H9 (cell line): ENCODE results near the gene ARHGAP8. TPM values are rescaled to one million over a fixed set of nuclear protein-coding genes. Genes with fewer than 3 reads are reported as not detected.
A peak's percentile ranks its signal among the peaks of the same experiment; 100 is the strongest.

Experiments
- DNase-seq: peaks from one replicate; pipeline ENCODE4 v3.0.0-alpha.2; 2017
- H2AFZ ChIP-seq: one replicate; pipeline ENCODE4 v1.6.1; 2013; ENCODE audit warnings: mild to moderate bottlenecking, low read length, control low read depth, moderate library complexity
- H2AK5ac ChIP-seq: 2 replicates; pipeline ENCODE4 v1.6.1; 2013; ENCODE audit warnings: low read length, control low read depth, mixed read lengths; ENCODE audit not compliant: insufficient read length
- H2BK120ac ChIP-seq: one replicate; pipeline ENCODE4 v1.6.1; 2013; ENCODE audit warnings: low read depth, mild to moderate bottlenecking, low read length, control low read depth, inconsistent platforms; ENCODE audit not compliant: poor library complexity, severe bottlenecking
- H2BK12ac ChIP-seq: 2 replicates; pipeline ENCODE4 v1.6.1; 2013; ENCODE audit warnings: low read length, control low read depth, mixed read lengths, low read depth; ENCODE audit not compliant: insufficient read length
- H2BK15ac ChIP-seq: 2 replicates; pipeline ENCODE4 v1.6.1; 2013; ENCODE audit warnings: low read depth, low read length, control low read depth
- H2BK20ac ChIP-seq: one replicate; pipeline ENCODE4 v1.6.1; 2013; ENCODE audit warnings: low read depth, mild to moderate bottlenecking, low read length, control low read depth, inconsistent platforms; ENCODE audit not compliant: poor library complexity, severe bottlenecking
- H2BK5ac ChIP-seq: 2 replicates; pipeline ENCODE4 v1.6.1; 2013; ENCODE audit warnings: low read length, control low read depth, mixed read lengths; ENCODE audit not compliant: insufficient read length
- H3K14ac ChIP-seq: 2 replicates; pipeline ENCODE4 v1.6.1; 2013; ENCODE audit warnings: low read length, control low read depth; ENCODE audit not compliant: insufficient read depth
- H3K18ac ChIP-seq: 2 replicates; pipeline ENCODE4 v1.6.1; 2013; ENCODE audit warnings: low read depth, mild to moderate bottlenecking, mixed read lengths, low read length, control low read depth; ENCODE audit not compliant: insufficient read length
- H3K23ac ChIP-seq: 2 replicates; pipeline ENCODE4 v1.6.1; 2013; ENCODE audit warnings: low read length, control low read depth, mixed read lengths, low read depth; ENCODE audit not compliant: insufficient read length
- H3K23me2 ChIP-seq: 2 replicates; pipeline ENCODE4 v1.6.1; 2013; ENCODE audit warnings: low read depth, mild to moderate bottlenecking, mixed read lengths, low read length, control low read depth; ENCODE audit not compliant: insufficient read length, poor library complexity, severe bottlenecking
- H3K27ac ChIP-seq: 2 replicates; pipeline ENCODE4 v1.5.1; 2013; ENCODE audit warnings: low read length, control low read depth, mixed read lengths, low read depth; ENCODE audit not compliant: insufficient read length
- H3K27me3 ChIP-seq: 2 replicates; pipeline ENCODE4 v1.6.1; 2013; ENCODE audit warnings: low read length, control low read depth, inconsistent platforms; ENCODE audit not compliant: insufficient read depth
- H3K4ac ChIP-seq: 2 replicates; pipeline ENCODE4 v1.6.1; 2013; ENCODE audit warnings: low read depth, mild to moderate bottlenecking, control low read depth, inconsistent platforms, low read length, moderate library complexity
- H3K4me1 ChIP-seq: 2 replicates; pipeline ENCODE4 v1.6.1; 2013; ENCODE audit warnings: low read length, control low read depth, inconsistent platforms; ENCODE audit not compliant: insufficient read depth
- H3K4me2 ChIP-seq: 2 replicates; pipeline ENCODE4 v1.6.1; 2013; ENCODE audit warnings: low read length, control low read depth, mixed read lengths; ENCODE audit not compliant: insufficient read length, insufficient read depth
- H3K56ac ChIP-seq: 2 replicates; pipeline ENCODE4 v1.6.1; 2013; ENCODE audit warnings: low read depth, mild to moderate bottlenecking, mixed read lengths, low read length, control low read depth; ENCODE audit not compliant: insufficient read length
- H3K79me1 ChIP-seq: 2 replicates; pipeline ENCODE4 v1.6.1; 2013; ENCODE audit warnings: low read depth, mild to moderate bottlenecking, moderate library complexity, low read length, control low read depth, inconsistent platforms; ENCODE audit not compliant: insufficient read depth, poor library complexity, severe bottlenecking
- H3K79me2 ChIP-seq: 2 replicates; pipeline ENCODE4 v1.6.1; 2013; ENCODE audit warnings: low read length, control low read depth, inconsistent platforms; ENCODE audit not compliant: insufficient read depth
- H3K9ac ChIP-seq: 2 replicates; pipeline ENCODE4 v1.6.1; 2013; ENCODE audit warnings: low read length, control low read depth, mixed read lengths; ENCODE audit not compliant: insufficient read length; ENCODE audit errors: extremely low read depth
- H3K9me3 ChIP-seq: one replicate; pipeline ENCODE4 v1.6.1; 2013; ENCODE audit warnings: low read depth, low read length, inconsistent platforms; ENCODE audit not compliant: control insufficient read depth
- H3T11ph ChIP-seq: one replicate; pipeline ENCODE4 v1.6.1; 2013; ENCODE audit warnings: mild to moderate bottlenecking, low read length, control low read depth, inconsistent platforms
- H4K20me1 ChIP-seq: one replicate; pipeline ENCODE4 v1.6.1; 2013; ENCODE audit not compliant: control insufficient read depth, insufficient read length, insufficient read depth
- H4K5ac ChIP-seq: 2 replicates; pipeline ENCODE4 v1.6.1; 2013; ENCODE audit warnings: low read depth, mild to moderate bottlenecking, mixed read lengths, low read length, control low read depth; ENCODE audit not compliant: insufficient read length
- H4K8ac ChIP-seq: replicated peaks from 2 replicates; pipeline ENCODE4 v1.6.1; 2013; ENCODE audit warnings: low read length, control low read depth, mixed read lengths, low read depth; ENCODE audit not compliant: insufficient read length
- H4K91ac ChIP-seq: 2 replicates; pipeline ENCODE4 v1.6.1; 2013; ENCODE audit warnings: low read depth, mild to moderate bottlenecking, moderate library complexity, mixed read lengths, low read length, control low read depth; ENCODE audit not compliant: insufficient read length
- H3K27ac Mint-ChIP-seq, 3 experiments: 2 replicates in 2 of 3; 3 replicates in 1 of 3; pipeline ENCODE4 v1.8.0; 2020 to 2021; ENCODE audit warnings: mixed read lengths in 3 of 3, mild to moderate bottlenecking in 1 of 3, moderate library complexity in 1 of 3
- H3K27me3 Mint-ChIP-seq: 2 replicates; pipeline ENCODE4 v1.8.0; 2021; ENCODE audit warnings: low read depth, mild to moderate bottlenecking, moderate library complexity, mixed read lengths
- H3K36me3 Mint-ChIP-seq, 3 experiments: 2 replicates in 2 of 3; 3 replicates in 1 of 3; pipeline ENCODE4 v1.8.0; 2020 to 2021; ENCODE audit warnings: low read depth in 3 of 3, mixed read lengths in 3 of 3; ENCODE audit not compliant: insufficient read depth in 1 of 3
- H3K4me1 Mint-ChIP-seq, 2 experiments: 2 replicates each; pipeline ENCODE4 v1.8.0; 2020; ENCODE audit warnings: mixed read lengths in 2 of 2
- H3K4me3 Mint-ChIP-seq, 2 experiments: 2 replicates in 1 of 2; 3 replicates in 1 of 2; pipeline ENCODE4 v1.8.0; 2020 to 2021; ENCODE audit warnings: mild to moderate bottlenecking in 2 of 2, mixed read lengths in 2 of 2, moderate library complexity in 1 of 2
- H3K9me3 Mint-ChIP-seq, 2 experiments: 2 replicates in 1 of 2; 3 replicates in 1 of 2; pipeline ENCODE4 v1.8.0; 2020; ENCODE audit warnings: mild to moderate bottlenecking in 2 of 2, mixed read lengths in 2 of 2, moderate library complexity in 1 of 2
- WGBS: extraction: QIAGEN DNeasy Blood & Tissue Kit; methylation state at CpG from one replicate; pipeline ENCODE4 v1.1.7; 2013; ENCODE audit warnings: missing lambda C conversion rate, low lambda C conversion rate, mixed read lengths; ENCODE audit not compliant: insufficient read length; ENCODE audit errors: extremely low coverage; 5-methylcytosine and 5-hydroxymethylcytosine counted together
- total RNA-seq: library from RNA; stranded (reverse); gene quantifications from 2 replicates; pipeline ENCODE4 v1.2.1, GENCODE V29; 2021
- TF ChIP-seq, protein P1 (sequence below): fragments of 200-600 bp; sonication (generic); conservative IDR thresholded peaks from 3 replicates; pipeline ENCODE4 v1.8.0; 2021; ENCODE audit warnings: antibody characterized with exemption, mild to moderate bottlenecking

Gene ARHGAP8
- total RNA-seq, 1 experiment from 2014 or later = 35.4 TPM

DNA sequence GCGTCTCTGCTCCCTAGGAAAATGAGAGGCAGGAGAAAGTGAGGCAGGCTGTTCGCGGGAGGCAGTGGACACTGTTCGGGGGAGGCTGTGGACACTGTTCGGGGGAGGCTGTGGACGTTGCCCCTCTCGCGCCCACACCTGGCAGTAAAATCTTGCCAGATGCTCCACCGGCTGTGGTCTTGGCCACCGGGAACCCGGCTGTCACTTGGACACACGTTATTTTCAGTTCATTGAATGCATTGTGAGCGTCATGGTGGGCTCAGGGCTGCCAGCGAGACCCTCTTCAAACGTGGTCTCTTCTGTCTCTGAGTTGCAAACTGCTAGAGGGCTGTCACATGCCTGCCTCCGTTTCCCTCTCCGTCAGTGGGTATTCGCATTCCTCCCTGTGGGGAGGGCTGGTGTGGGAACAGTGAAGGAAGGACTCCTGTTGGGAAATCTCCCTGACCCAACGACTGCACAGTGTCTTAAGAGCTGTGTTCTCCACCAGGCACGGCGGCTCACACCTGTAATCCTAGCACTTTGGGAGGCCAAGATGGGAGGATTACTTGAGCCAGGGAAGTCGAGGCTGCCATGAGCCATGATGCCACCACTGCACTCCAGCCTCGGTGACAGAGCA is 49.0 kb upstream of the ARHGAP8 start:
- no peak overlapping the region for H3K56ac ChIP-seq
- H3K79me1 ChIP-seq = no peaks in the 10 kb centered on the region
- H3K4ac ChIP-seq = no peak overlapping the region
- no peak overlapping the region for H2BK20ac ChIP-seq
- H2BK5ac ChIP-seq = no peak overlapping the region
- no peak overlapping the region for H4K8ac ChIP-seq
- H2BK120ac ChIP-seq = no peak overlapping the region
- Mint-ChIP-seq H3K27me3 (peaks cover 60% of the 10 kb centered on the region), H3K4me1 (peaks cover 22 to 39% of the 10 kb centered on the region in 2 experiments), H3K36me3 (peaks cover 0 to 4% (median 3%) of the 10 kb centered on the region in 3 experiments; a peak in 2 of 7 replicates), H3K4me3 (peak overlapping the region; percentile 66 to 81), H3K9me3 (no peaks in the 10 kb centered on the region), H3K27ac (no peak overlapping the region)
- peaks cover 3% of the 10 kb centered on the region for H3K23me2 ChIP-seq
- H2BK12ac ChIP-seq = no peak overlapping the region
- TF ChIP-seq, protein P1, sequence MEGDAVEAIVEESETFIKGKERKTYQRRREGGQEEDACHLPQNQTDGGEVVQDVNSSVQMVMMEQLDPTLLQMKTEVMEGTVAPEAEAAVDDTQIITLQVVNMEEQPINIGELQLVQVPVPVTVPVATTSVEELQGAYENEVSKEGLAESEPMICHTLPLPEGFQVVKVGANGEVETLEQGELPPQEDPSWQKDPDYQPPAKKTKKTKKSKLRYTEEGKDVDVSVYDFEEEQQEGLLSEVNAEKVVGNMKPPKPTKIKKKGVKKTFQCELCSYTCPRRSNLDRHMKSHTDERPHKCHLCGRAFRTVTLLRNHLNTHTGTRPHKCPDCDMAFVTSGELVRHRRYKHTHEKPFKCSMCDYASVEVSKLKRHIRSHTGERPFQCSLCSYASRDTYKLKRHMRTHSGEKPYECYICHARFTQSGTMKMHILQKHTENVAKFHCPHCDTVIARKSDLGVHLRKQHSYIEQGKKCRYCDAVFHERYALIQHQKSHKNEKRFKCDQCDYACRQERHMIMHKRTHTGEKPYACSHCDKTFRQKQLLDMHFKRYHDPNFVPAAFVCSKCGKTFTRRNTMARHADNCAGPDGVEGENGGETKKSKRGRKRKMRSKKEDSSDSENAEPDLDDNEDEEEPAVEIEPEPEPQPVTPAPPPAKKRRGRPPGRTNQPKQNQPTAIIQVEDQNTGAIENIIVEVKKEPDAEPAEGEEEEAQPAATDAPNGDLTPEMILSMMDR = no peak
- no peaks in the 10 kb centered on the region for H3K9me3 ChIP-seq
- no peak overlapping the region for H4K91ac ChIP-seq
- no peak for DNase-seq
- H3K9ac ChIP-seq = no peak overlapping the region
- H2BK15ac ChIP-seq = no peak overlapping the region
- H3K14ac ChIP-seq = no peak overlapping the region
- no peak overlapping the region for H3K23ac ChIP-seq
- no peak overlapping the region for H3K18ac ChIP-seq
- no CpG with 5 or more reads among the region's 23 CpGs for WGBS
- H3K79me2 ChIP-seq = no peaks in the 10 kb centered on the region
- H3K27me3 ChIP-seq = peaks cover 8% of the 10 kb centered on the region; the same call in 1 of the 2 replicates
- no peaks in the 10 kb centered on the region for H3K4me1 ChIP-seq
- no peak overlapping the region for H2AFZ ChIP-seq
- H4K20me1 ChIP-seq = peaks cover 2% of the 10 kb centered on the region
- H2AK5ac ChIP-seq = no peak overlapping the region
- H3K4me2 ChIP-seq = peak overlapping the region; percentile 55
- no peak overlapping the region for H3T11ph ChIP-seq
- no peak overlapping the region for H3K27ac ChIP-seq
- H4K5ac ChIP-seq = no peak overlapping the region
